Activated CD8-positive, alpha-beta memory T cell treated with anti-CD3 and anti-CD28 coated beads for 4 hours (primary cell): ENCODE data around the gene INTS11.

ENCODE experiments used
- DNase-seq, 2 donors: peaks; one replicate each; pipeline ENCODE4 v3.0.0-alpha.2; 2020; ENCODE audit warnings: low read depth in 2 of 2

INTS11 gene

DNA sequence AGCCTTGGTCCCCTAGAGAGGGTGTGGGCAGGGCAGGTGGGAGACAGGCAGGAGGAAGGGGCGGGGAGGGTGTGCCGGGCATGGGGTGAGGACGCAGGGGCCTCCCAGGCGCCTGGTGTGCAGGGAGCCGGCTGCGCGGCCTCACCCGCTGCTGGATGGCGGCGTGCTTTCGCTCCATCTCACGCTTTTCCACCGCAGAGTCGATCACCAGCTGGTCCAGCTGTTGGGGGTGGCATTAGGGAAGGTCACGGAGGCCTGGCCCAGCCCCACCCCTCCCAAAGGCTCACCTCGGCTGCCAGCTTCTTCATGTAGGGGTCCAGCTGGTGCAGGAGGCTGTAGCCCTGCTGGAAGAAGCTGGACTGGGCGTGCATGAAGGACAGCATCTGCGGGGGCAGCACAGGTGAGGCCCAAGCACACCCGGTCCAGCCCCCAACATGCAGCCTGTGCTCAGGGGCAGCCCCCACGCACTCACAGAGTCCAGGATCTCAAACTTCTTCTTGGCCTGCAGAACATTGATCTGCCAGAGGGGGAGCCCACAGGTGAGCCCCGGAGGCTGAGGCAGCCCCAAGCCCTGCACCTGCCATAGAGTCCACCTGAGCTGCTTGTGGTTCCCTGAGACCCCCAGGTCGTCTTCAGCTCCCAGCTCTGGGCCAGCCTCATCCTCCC lies 24.6 kb downstream of the INTS11 start:
- DNase-seq, result no peak

DNA sequence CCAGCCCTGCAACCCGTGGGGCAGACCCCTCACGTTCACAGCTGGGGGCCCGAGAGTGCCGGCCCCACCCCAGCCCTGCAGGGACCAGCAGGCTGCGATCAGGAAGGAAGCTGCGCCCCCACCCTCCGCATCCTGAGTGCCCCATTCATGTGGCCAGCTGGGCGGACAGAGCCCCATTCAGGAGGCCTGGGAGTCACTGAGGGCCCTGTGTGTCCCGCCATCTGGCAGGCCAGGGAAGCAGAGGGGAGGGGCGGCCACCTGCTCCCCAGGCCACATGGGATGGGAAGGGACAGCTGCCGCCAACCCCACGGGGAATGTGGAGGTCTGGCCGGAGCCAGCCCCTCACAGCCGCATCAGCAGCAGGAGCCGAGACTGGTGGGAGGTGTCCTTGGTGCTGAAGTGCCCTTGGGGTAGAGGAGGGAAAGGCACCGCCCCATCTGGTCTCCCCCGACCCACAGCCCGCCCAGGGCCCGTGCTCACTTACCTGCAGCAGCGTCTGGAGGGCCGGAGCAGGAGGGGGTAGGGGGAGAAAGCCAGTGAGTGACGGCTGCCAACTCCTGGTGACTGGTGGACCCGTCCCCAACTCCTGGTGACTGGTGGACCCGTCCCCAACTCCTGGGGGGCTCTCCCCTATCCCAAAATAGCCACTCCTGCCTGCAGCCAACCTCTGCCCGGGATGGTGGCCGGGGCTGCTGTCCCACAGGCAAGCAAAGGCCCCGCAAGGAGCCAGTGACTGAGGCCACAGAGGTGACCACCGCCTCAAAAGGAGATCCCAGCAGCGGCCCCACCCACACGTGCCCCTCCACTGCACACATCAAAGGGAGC lies 25.4 kb downstream of the INTS11 start:
- no peak for DNase-seq

DNA sequence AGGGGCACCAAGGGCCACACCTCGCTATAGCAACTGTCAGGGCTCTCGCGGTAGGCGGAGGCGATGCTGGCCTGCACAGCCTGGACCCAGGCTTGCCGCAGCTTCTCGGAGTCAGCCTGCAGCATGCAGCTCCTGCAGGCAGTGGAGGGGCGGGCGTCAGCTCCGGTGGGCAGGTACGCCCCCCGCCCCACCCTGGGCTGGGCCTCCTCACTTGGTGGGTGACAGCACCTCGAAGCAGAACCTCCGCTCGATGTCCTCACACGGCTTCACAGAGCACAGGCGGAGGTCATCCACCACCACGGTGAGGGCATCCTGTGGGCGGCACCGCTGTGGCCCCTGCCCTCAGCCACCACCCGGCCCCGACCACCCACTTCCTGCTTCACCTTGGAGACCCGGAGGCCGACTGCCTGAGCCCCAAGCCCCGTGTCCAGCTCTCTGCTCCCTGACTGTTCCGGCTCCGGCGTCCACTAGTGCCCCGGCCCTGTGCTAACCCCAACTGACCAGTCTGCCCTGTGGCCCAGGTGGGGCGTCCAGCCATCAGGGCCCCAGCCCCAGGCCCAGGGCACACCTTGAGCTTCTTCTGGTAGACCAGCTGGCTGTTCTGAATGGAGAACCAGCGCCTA lies 26.5 kb downstream of the INTS11 start:
- DNase-seq, result no peak

DNA sequence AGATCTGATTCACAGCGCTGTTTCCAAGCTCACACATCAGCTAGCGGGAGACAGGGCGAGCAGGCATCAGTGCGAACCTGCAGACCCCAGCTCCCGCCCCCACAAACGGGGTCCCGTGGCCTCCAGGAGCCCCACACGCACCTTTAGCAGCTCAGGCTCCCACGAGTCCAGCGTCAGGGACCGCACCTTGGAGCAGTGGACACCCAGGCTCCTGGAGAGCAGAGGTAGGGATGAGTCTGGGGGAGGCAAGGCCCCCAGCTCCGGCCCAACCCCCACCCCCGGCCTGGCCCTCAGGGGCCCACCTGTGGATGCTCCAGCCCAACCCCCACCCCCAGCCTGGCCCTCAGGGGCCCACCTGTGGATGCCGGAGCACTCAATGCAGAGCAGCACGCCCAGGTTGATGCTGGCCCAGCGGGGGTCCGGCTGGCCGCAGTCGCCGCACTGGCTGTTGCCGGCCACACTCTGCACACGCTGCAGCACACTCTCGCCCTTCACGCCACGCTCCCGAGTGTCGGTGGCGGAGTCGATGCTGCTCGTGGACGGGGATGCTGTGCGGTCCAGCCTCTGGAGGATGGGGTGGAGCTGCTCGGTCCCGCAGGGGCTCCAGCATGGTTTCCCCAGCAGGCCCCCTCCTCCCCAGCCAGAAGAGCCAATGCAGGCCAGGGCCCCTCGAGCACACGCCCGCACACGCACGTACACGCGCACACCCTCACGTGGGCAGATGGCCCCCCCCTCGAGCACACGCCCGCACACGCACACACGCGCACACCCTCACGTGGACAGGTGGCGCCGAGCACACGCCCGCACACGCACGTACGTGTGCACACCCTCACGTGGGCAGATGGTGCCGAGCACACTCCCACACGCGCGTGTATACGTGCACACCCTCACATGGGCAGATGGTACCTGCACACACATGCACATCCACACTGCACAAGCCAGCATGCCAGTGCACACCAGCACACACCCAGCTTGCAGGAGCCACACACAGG lies 28.1 kb downstream of the INTS11 start:
- no peak for DNase-seq

DNA sequence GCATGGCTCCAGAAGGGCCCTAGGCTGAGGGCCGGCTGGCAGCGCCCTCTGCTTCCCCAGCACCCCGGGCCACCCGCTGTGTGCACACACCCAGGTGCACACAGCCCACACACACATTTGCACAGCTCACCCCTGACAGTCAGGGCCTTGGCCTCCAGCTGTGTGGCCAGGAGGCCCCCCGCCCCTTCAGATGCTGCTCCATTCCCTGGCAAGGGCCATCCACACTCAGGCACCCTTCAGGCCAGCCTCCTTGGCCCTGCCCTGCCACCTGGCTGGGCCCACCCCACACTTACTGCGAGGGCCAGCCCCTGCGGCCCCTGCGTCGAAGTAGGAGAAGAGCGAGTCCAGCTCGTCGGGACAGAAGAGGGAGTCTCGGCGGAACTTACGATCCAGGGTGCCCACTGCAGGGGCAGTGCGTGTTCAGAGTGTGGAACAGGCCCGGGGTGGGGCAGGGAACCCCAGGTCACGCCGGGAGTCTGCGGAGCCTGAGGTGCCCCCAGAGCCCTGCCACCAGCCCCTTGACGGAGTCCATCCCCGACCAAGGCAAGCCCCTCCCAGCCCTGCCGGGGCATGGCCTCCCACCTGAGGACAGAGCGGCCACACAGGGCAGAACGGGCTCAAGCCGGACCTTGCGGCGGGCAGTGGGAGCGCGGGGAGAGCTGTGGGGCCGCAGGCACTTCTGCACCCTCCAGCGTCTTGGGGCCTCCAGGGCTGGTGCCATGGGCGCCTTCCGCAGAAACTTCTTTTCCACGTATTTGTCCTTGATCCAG lies 29.1 kb downstream of the INTS11 start:
- DNase-seq, result no peak

DNA sequence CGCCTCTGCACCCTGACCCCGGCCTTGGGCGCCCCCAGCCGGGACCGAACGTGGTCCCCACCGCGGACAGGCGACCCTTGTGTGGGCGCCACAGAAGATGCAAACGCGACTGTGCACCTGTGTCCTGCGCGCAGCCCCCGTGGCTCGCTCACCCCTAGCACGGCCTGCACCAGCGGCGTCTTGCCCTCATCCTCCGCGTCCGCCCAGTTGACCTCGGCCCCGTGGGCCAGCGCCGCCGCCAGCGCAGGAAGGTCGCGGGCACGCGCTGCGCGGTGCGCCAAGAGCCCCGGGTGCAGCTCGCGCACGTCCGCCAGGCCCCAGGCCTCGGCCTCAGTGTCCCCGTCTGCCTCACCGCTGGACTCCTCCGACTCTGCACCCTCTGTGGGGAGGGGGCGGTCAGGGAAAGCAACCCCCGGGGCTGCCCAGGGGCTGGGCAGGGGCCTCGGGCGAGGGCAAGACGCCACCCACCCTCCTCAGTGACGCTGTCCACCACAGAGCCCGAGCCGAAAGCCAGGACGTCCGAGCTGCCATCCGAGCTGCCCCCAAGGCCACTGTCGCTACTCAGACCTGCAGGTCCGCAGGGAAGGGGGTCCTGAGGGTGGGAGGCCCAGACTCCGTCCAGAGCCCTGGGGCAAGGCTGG lies 30.1 kb downstream of the INTS11 start:
- DNase-seq, result no peak

DNA sequence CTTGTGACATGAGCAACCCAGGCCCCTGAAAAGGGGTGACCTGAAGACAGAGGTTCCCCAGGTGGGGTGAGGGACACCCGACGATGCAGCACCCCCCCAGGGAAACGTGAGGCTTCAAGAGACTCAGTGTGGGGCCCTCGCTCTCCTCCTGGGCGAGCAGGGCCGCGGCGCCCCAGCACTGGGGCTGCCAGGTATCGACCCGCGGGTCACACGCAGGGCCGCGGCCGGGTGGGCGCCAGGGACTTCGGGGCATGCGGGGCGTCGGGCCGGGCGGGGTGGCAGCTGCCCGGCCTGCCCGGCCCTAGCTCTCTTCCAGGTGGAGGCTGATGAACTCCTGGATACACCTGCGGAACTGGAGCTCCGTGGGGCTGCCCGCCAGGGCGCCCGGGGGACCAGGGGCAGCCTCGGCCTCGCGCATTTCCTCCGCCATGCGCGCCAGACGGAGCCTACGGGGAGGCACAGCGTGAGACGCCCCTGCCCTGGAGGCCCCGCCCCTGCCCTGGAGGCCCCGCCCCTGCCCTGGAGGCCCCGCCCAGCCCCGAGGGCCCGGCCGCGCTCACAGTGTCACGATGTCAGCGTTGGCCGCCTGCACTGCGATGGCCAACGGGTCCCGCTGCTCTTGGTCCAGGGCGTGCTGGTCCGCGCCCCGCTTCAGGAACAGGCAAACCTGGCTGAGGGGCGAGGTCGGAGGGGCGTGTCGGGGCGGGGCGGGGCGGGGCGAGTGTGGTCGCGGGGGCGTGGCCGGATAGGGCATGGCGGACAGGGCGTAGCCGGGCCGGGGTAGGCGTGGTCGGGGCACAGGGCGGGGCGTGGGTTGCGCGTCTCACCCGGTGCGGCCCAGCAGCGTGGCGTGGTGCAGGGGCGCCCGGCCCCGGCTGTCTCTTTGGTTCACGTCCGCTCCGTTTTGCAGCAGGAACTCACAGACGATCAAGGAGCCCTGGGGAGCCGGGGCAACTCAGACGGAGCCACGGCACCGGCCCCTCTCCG lies 30.9 kb downstream of the INTS11 start:
- DNase-seq, result no peak

DNA sequence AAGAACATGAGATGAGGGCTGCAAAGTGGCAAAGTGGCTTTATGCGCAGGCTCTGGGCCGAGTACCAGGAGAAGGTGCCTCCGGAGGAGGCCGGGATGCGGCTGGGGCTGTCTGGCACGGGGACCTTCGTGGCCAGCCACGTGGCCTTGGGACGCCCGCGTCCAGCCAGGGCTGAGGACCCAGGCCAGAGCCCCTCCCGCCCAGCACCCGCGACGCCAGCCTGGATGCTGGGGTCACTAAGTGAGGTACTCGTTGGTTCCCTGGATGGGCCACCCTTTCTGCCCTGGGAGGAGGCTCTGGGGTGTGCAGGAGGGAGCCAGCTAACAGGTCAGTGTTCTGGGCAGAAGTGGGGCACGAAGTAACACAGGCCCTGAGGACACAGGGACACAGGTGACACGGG lies 31.6 kb downstream of the INTS11 start:
- no peak for DNase-seq

DNA sequence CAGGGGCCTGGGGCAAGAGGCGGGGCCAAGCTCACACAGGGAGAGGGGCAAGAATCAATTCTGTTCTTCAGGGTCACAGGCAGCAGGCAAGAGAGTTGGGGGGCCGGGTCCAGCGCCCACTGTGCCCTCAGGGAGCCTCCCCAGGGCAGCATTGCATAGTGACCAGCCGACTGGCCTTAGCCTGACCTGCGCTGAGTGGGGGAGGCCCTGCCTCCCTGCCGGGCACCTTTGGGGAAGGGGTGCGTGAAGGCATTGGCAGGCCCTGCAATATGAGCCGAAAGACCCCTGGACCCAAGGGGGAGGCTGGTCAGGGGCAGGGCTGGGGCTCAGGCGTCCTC lies 32.0 kb downstream of the INTS11 start:
- no peak for DNase-seq

DNA sequence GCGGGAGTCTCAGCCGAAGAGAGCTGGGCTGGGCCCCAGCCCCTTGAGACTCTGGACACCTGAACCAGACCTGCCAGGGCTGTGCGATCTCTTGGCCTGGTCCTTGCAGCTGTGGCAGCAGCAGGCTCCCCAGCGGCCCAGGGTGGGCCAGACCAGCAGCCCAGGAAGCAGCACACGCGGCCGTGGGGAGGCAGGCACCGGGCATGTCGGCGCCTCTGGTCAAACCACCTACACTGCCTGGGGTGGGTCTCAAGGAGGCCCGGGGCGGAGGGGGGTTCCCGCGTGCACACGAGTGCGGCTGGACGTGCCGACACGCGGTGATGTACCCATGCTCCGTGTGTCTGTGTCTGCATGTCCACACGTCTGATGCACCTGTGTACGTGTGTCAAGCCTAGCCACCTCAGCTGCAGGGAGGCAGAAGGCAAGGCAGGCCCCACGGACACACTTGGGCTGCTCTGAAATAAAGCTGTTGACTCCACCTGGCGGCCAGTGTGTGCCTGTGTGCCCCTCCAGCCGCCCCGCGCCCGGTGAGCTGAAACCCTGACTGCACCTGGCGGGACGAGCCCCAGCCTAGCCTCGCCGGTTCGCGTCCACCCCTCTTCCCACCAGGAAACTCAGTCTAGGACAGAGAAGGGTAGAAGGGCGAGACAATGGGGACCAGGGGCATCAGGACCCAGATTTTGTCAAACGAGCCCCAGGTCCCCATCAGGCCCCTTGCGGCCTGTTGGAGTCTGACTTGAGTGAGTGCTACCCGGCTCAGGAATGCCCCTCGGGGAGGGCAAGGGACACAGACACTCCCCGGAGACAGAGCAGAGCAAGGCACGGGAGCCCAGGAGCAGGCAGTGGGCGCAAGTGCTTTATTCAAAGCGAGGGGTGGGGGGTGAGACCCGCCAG lies 32.7 kb downstream of the INTS11 start:
- DNase-seq, result peak in 1 of 2 donors; percentile 41

DNA sequence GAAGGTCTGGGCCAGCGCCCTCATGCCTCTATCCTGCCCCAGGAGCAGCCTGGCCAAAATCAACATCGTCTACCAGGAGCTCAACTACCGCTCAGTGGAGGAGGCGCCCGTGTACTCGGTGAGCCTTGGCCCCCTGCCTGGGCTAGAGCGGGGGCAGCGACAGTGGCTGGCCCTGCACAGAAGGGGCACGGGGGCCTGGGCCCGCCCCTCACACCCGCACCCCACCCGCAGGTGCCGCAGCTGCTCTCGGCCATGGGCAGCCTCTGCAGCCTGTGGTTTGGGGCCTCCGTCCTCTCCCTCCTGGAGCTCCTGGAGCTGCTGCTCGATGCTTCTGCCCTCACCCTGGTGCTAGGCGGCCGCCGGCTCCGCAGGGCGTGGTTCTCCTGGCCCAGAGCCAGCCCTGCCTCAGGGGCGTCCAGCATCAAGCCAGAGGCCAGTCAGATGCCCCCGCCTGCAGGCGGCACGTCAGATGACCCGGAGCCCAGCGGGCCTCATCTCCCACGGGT lies 33.4 kb downstream of the INTS11 start:
- no peak for DNase-seq

DNA sequence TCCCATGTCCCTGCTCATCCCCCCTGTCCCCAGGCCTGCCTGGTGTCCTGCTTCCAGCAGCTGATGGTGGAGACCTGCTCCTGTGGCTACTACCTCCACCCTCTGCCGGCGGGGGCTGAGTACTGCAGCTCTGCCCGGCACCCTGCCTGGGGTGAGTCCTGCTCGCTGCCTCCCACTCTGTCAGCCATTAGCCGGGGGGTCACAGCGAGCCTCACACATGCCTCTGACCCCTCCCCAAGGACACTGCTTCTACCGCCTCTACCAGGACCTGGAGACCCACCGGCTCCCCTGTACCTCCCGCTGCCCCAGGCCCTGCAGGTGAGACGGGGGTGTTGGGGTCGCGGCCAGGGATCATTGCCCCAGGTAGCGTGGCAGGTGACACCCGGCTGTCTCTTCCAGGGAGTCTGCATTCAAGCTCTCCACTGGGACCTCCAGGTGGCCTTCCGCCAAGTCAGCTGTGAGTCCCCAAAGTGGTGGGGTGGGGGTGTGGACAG lies 34.2 kb downstream of the INTS11 start:
- no peak for DNase-seq

DNA sequence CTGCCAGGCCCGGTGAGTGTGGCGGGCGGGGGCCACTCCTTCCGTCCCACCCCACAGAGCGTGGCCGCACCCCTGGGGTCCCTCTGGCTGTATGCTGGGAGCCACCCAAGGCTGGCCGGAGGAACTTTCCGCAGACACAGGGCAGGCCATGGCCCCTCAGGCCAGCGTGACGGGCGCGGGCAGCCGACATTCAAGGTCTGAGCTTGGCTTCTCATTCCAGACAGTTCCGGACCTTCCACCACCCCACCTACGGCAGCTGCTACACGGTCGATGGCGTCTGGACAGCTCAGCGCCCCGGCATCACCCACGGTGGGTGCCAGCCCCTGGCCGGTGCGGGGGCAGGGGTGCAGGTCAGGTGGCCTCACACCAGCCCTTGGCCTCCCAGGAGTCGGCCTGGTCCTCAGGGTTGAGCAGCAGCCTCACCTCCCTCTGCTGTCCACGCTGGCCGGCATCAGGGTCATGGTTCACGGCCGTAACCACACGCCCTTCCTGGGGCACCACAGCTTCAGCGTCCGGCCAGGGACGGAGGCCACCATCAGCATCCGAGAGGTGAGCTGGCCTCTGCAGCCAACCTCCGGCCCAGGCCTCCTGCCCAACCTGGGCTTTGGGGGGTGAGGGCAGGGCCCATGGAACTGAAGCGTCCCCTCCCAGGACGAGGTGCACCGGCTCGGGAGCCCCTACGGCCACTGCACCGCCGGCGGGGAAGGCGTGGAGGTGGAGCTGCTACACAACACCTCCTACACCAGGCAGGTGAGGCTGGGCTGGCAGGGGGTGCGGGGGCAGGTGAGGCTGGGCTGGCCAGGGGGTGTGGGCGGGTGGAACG lies 37.0 kb downstream of the INTS11 start:
- no peak for DNase-seq

DNA sequence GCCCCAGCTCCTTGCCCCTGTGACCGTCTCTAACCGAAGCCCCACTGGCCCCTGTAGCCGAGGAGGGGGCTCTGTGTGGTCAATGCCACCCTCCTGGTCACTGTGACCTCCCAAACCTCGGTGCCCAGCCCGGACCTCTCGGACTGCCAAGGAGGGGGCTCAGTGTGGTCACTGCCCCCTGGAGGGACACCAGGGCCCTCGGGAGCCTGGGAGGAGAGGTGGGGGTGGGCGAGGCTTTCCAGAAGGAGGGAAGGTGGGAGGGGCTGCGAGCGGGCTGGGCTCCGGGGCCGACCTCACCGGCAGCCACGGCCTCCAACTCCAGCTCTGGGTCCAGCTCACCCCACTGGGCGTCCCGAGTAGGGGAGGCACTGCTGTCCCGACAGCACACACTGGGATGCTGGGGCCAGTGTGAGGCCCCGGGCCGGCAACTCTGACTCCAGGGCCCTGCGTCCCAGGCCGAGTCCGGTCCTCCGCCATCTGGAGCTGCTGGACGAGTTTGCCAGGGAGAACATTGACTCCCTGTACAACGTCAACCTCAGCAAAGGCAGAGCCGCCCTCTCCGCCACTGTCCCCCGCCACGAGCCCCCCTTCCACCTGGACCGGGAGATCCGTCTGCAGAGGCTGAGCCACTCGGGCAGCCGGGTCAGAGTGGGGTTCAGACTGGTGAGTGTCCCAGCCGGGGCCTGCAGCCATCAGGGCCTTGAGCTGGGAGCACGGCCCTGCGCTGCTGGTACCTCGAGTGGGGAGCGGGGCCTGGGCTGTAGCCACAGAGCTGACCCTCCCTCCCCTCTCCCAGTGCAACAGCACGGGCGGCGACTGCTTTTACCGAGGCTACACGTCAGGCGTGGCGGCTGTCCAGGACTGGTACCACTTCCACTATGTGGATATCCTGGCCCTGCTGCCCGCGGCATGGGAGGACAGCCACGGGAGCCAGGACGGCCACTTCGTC lies 37.9 kb downstream of the INTS11 start:
- DNase-seq, result no peak

DNA sequence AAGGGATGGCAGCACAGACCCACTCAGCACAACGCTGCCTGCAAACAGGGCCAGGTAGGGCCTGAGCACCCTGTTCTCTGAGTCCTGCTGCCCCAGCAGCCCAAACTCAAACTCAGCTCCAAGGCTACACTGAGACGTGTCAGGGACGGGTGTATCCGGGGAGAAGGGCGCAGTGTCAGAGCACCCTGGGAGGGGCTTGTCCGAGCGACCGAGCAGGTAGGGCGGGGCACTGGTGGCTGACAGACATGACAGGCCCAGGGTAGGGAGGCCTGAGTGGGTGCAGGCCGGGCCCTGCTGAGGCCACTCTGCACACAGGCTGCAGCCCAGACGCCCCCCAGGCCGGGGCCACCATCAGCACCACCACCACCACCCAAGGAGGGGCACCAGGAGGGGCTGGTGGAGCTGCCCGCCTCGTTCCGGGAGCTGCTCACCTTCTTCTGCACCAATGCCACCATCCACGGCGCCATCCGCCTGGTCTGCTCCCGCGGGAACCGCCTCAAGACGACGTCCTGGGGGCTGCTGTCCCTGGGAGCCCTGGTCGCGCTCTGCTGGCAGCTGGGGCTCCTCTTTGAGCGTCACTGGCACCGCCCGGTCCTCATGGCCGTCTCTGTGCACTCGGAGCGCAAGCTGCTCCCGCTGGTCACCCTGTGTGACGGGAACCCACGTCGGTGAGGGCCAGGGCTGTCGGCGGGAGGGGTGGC lies 38.7 kb downstream of the INTS11 start:
- DNase-seq, result no peak
